SK-N-SH (cell line): Measurements from ENCODE around the gene SLC6A20. TPM values are rescaled to one million over a fixed set of nuclear protein-coding genes. Genes with fewer than 3 reads are reported as not detected.

ENCODE experiments used
- CTCF ChIA-PET: fragments of 300-600, 350-600 bp; formaldehyde crosslinking; extraction: SDS; loops from one replicate; lab custom pipeline; 2021; lab: Yijun Ruan, JAX
- POLR2A ChIA-PET: fragments of 350-600 bp; sonication (Branson Sonifier 250); formaldehyde crosslinking; extraction: SDS; loops from one replicate; lab custom pipeline; 2020; ENCODE audit warnings: antibody characterized with exemption, inconsistent platforms; lab: Yijun Ruan, JAX
- DNase-seq: peaks from one replicate; pipeline ENCODE4 v3.0.0; 2012
- H2AFZ ChIP-seq: fragments of 200-600 bp; sonication (generic); 2 replicates; pipeline ENCODE4 v1.8.1; 2016; ENCODE audit warnings: antibody characterized with exemption, mild to moderate bottlenecking, low read depth
- H3F3A ChIP-seq: fragments of 200-600 bp; sonication (generic); replicated peaks from 2 replicates; pipeline ENCODE3; 2016; ENCODE audit warnings: antibody characterized with exemption, mild to moderate bottlenecking; ENCODE audit not compliant: insufficient read depth
- H3K27ac ChIP-seq, 2 experiments: fragments of 200-500 bp in 1 of 2; fragments of 200-600 bp in 1 of 2; sonication (Bioruptor generic) in 1 of 2; sonication (generic), shearing (Covaris generic) in 1 of 2; 2 replicates each; pipeline versions ENCODE4 v1.5.1 to v1.6.1; 2014 to 2016; ENCODE audit warnings: low read depth in 2 of 2, inconsistent platforms in 1 of 2, low read length in 1 of 2, mild to moderate bottlenecking in 1 of 2, mixed read lengths in 1 of 2
- H3K27me3 ChIP-seq: fragments of 200-600 bp; sonication (generic), shearing (Covaris generic); 2 replicates; pipeline ENCODE4 v1.6.1; 2016; ENCODE audit warnings: mixed run types; ENCODE audit not compliant: insufficient read depth
- H3K36me3 ChIP-seq, 2 experiments: fragments of 200-500 bp in 1 of 2; fragments of 200-600 bp in 1 of 2; sonication (Bioruptor generic) in 1 of 2; sonication (generic) in 1 of 2; replicated peaks in 1 of 2; 2 replicates each; pipeline versions ENCODE3 to v1.5.1; 2014 to 2016; ENCODE audit warnings: low read length in 1 of 2, mild to moderate bottlenecking in 1 of 2; ENCODE audit not compliant: insufficient read depth in 2 of 2, control insufficient read depth in 1 of 2
- H3K4me1 ChIP-seq, 2 experiments: fragments of 200-500 bp in 1 of 2; fragments of 200-600 bp in 1 of 2; sonication (Bioruptor generic) in 1 of 2; sonication (generic), shearing (Covaris generic) in 1 of 2; 2 replicates each; pipeline versions ENCODE4 v1.5.1 to v1.6.1; 2014 to 2016; ENCODE audit warnings: low read depth in 1 of 2, low read length in 1 of 2, mixed run types in 1 of 2; ENCODE audit not compliant: insufficient read depth in 2 of 2, control insufficient read depth in 1 of 2
- H3K4me2 ChIP-seq: fragments of 200-600 bp; sonication (generic), shearing (Covaris generic); 2 replicates; pipeline ENCODE4 v1.6.1; 2017; ENCODE audit warnings: mixed run types
- H3K4me3 ChIP-seq, 2 experiments: fragments of 200-500 bp in 1 of 2; fragments of 200-600 bp in 1 of 2; sonication (Bioruptor generic) in 1 of 2; sonication (generic), shearing (Covaris generic) in 1 of 2; 2 replicates each; pipeline versions ENCODE4 v1.5.1 to v1.8.1; 2014 to 2016; ENCODE audit warnings: low read depth in 2 of 2, inconsistent platforms in 1 of 2, low read length in 1 of 2, mild to moderate bottlenecking in 1 of 2, mixed read lengths in 1 of 2, moderate library complexity in 1 of 2
- H3K79me2 ChIP-seq: fragments of 200-600 bp; sonication (generic); 2 replicates; pipeline ENCODE4 v1.8.1; 2017; ENCODE audit warnings: mild to moderate bottlenecking; ENCODE audit not compliant: insufficient read depth
- H3K9ac ChIP-seq: fragments of 200-600 bp; sonication (generic); 2 replicates; pipeline ENCODE4 v1.6.1; 2017; ENCODE audit warnings: mixed run types
- H3K9me2 ChIP-seq: fragments of 200-600 bp; sonication (generic); 2 replicates; pipeline ENCODE4 v1.6.1; 2017; ENCODE audit warnings: mixed run types
- H3K9me3 ChIP-seq: fragments of 200-600 bp; sonication (generic); 2 replicates; pipeline ENCODE4 v1.6.1; 2017; ENCODE audit warnings: mixed run types, mild to moderate bottlenecking, moderate library complexity
- H4K20me1 ChIP-seq: fragments of 200-600 bp; sonication (generic); 2 replicates; pipeline ENCODE4 v1.6.1; 2017; ENCODE audit warnings: mild to moderate bottlenecking, mixed run types; ENCODE audit not compliant: insufficient read depth
- CHD2 ChIP-seq: fragments of 150-350 bp; IDR thresholded peaks from 2 replicates; pipeline ENCODE4 v1.6.1; 2018; ENCODE audit warnings: low read length; ENCODE audit not compliant: partially characterized antibody
- CTCF ChIP-seq: fragments of 200-600 bp; sonication (generic); IDR thresholded peaks from 2 replicates; pipeline ENCODE4 v1.6.1; 2017; ENCODE audit warnings: antibody characterized with exemption, mild to moderate bottlenecking, moderate library complexity
- ELF1 ChIP-seq: IDR thresholded peaks from 2 replicates; pipeline ENCODE4 v1.4.0; 2012
- EP300 ChIP-seq, 2 experiments: IDR thresholded peaks; 2 replicates each; pipeline versions ENCODE4 v1.4.0 to v1.6.1; 2012; ENCODE audit warnings: borderline replicate concordance in 1 of 2, low read depth in 1 of 2, low read length in 1 of 2
- EZH2phosphoT487 ChIP-seq: fragments of 200-600 bp; sonication (generic); IDR thresholded peaks from 2 replicates; pipeline ENCODE4 v1.6.1; 2017; ENCODE audit warnings: low read depth, mixed run types, mild to moderate bottlenecking, antibody characterized with exemption, moderate library complexity, borderline replicate concordance
- FOXM1 ChIP-seq: IDR thresholded peaks from 2 replicates; pipeline ENCODE4 v1.4.0; 2012; ENCODE audit warnings: low read depth, mild to moderate bottlenecking
- IRF3 ChIP-seq: fragments of 150-350 bp; IDR thresholded peaks from 2 replicates; pipeline ENCODE4 v1.6.1; 2016; ENCODE audit warnings: mild to moderate bottlenecking, low read depth, low read length
- JUND ChIP-seq: IDR thresholded peaks from 2 replicates; pipeline ENCODE4 v1.4.0; 2012
- NRF1 ChIP-seq: IDR thresholded peaks from 2 replicates; pipeline ENCODE4 v1.6.1; 2012; ENCODE audit warnings: low read depth, mild to moderate bottlenecking, low read length
- POLR2AphosphoS5 ChIP-seq: IDR thresholded peaks from 2 replicates; pipeline ENCODE4 v1.6.1; 2012; ENCODE audit warnings: low read depth, low read length
- RAD21 ChIP-seq: IDR thresholded peaks from 2 replicates; pipeline ENCODE4 v1.6.1; 2012; ENCODE audit warnings: mild to moderate bottlenecking, low read length
- RCOR1 ChIP-seq: fragments of 150-350 bp; IDR thresholded peaks from 2 replicates; pipeline ENCODE4 v1.6.1; 2017; ENCODE audit warnings: antibody characterized with exemption, low read length
- RFX5 ChIP-seq: IDR thresholded peaks from 2 replicates; pipeline ENCODE4 v1.6.1; 2012; ENCODE audit warnings: mild to moderate bottlenecking, improper control_type of control experiment, low read length
- SIN3A ChIP-seq: IDR thresholded peaks from 2 replicates; pipeline ENCODE4 v1.6.1; 2012; ENCODE audit warnings: low read depth, mild to moderate bottlenecking, low read length, moderate library complexity, borderline replicate concordance
- TAF1 ChIP-seq: IDR thresholded peaks from 2 replicates; pipeline ENCODE4 v1.6.1; 2012; ENCODE audit warnings: low read depth, mild to moderate bottlenecking, low read length, moderate library complexity, borderline replicate concordance
- TCF12 ChIP-seq: IDR thresholded peaks from 2 replicates; pipeline ENCODE4 v1.4.0; 2012
- TEAD4 ChIP-seq: IDR thresholded peaks from 2 replicates; pipeline ENCODE4 v1.4.0; 2012; ENCODE audit warnings: mild to moderate bottlenecking, borderline replicate concordance; ENCODE audit not compliant: insufficient read depth
- USF1 ChIP-seq: IDR thresholded peaks from 2 replicates; pipeline ENCODE4 v1.4.0; 2012; ENCODE audit warnings: low read depth, borderline replicate concordance
- YY1 ChIP-seq: IDR thresholded peaks from 2 replicates; pipeline ENCODE4 v1.4.0; 2012; ENCODE audit warnings: low read depth, mild to moderate bottlenecking
- ZBTB33 ChIP-seq: IDR thresholded peaks from 2 replicates; pipeline ENCODE4 v1.4.0; 2012; ENCODE audit warnings: low read depth, borderline replicate concordance
- WGBS: methylation state at CpG from one replicate; pipeline ENCODE4 v1.1.6; 2017; ENCODE audit warnings: low lambda C conversion rate; 5-methylcytosine and 5-hydroxymethylcytosine counted together
- polyA plus RNA-seq, 3 experiments: library from polyadenylated mRNA; depleted of rRNA; stranded (reverse); fragments of >200 nt; gene quantifications; 2 replicates each; pipeline ENCODE4 v1.2.3, GENCODE V29; 2012

The SLC6A20 gene
- polyA plus RNA-seq, 1 of the 3 experiments (the other 2 are of a cell fraction) = not detected

GRCh38 chr3:45807681-45808540 lies 11.6 kb upstream of the SLC6A20 start:
- Histone ChIP-seq H3K9me3 (no peaks in the 10 kb centered on the region), H3K9me2 (no peaks in the 10 kb centered on the region), H3K4me3 (no peak overlapping the region), H3K36me3 (no peaks in the 10 kb centered on the region), H3F3A (no peaks in the 10 kb centered on the region), H3K27ac (peak overlapping the region in 1 of 2 experiments; percentile 93; a peak in 2 of 4 replicates)
- no peak for DNase-seq
- POLR2A ChIA-PET = interaction anchor here (1.5 kb wide), 1 partner anchor 11 kb away, joined by 5 read pairs; the partner anchor contains the start of gene SLC6A20
- 69% methylated on average over 10 of the region's 10 CpGs for WGBS
- TF ChIP-seq ELF1 (no peak), POLR2AphosphoS5 (no peak), SIN3A (no peak), RCOR1 (peak; percentile 60; the same call in 1 of the 2 replicates), TAF1 (no peak), EP300 (IDR thresholded peaks at IDR 0.05; ENCODE audit: borderline replicate concordance in 1 of 2, low read depth in 1 of 2, low read length in 1 of 2) (no peak)
- TF ChIP-seq, all 33 proteins: peak for 1
- peaks cover 0 to 12% of the 10 kb centered on the region in 2 experiments; a peak in 2 of 4 replicates for H3K4me1 ChIP-seq
- H3K27me3 ChIP-seq = no peaks in the 10 kb centered on the region
- H2AFZ ChIP-seq = no peak overlapping the region
- H3K4me2 ChIP-seq = no peak overlapping the region
- no peaks in the 10 kb centered on the region for H4K20me1 ChIP-seq
- CTCF ChIA-PET = interaction anchor here (0.6 to 2.1 kb wide), 5 partner anchors 19 to 291 kb away, joined by 3 to 7 read pairs (median 4); no protein-coding TSS in a partner anchor
- no peaks in the 10 kb centered on the region for H3K79me2 ChIP-seq
- H3K9ac ChIP-seq = no peak overlapping the region

- 56% methylated on average over 3 of the region's 3 CpGs for WGBS
- TF ChIP-seq RAD21 = no peak
- no peak for TF ChIP-seq IRF3
- peak in 1 of 2 experiments; percentile 72; a peak in 2 of 4 replicates for TF ChIP-seq EP300 (IDR thresholded peaks at IDR 0.05; ENCODE audit: borderline replicate concordance in 1 of 2, low read depth in 1 of 2, low read length in 1 of 2)
- TF ChIP-seq TEAD4 = no peak
- TF ChIP-seq CTCF = no peak
- no peak for TF ChIP-seq USF1
- no peak for TF ChIP-seq ZBTB33
- TF ChIP-seq RCOR1 = peak; percentile 71
- no peak for TF ChIP-seq TCF12
- no peak for TF ChIP-seq JUND
- no peak for TF ChIP-seq POLR2AphosphoS5
- no peak for TF ChIP-seq FOXM1
- no peak for TF ChIP-seq EZH2phosphoT487
- TF ChIP-seq YY1 = no peak
- TF ChIP-seq TAF1 = no peak
- TF ChIP-seq CHD2 = peak; percentile 79
- no peak for TF ChIP-seq RFX5
- no peak for TF ChIP-seq NRF1
These were observed 10.8 kb upstream of the SLC6A20 start for GRCh38 chr3:45807133-45807532.

More at GRCh38 chr3:45807133-45807532, 10.8 kb upstream of the SLC6A20 start:
- no peaks in the 10 kb centered on the region for H4K20me1 ChIP-seq
- H3K4me2 ChIP-seq = no peak overlapping the region
- peaks cover 0 to 12% of the 10 kb centered on the region in 2 experiments; a peak in 2 of 4 replicates for H3K4me1 ChIP-seq
- no peak overlapping the region for H2AFZ ChIP-seq
- H3K4me3 ChIP-seq = no peak overlapping the region
- DNase-seq = peak; percentile 78
- CTCF ChIA-PET = interaction anchor here (0.6 to 2.1 kb wide), 2 partner anchors 27 to 46 kb away, joined by 3 to 7 read pairs; no protein-coding TSS in a partner anchor
- POLR2A ChIA-PET = interaction anchor here (0.9 to 1.5 kb wide), 2 partner anchors 10 to 34 kb away, joined by 3 to 5 read pairs; partner anchors contain the start of genes LZTFL1 and SLC6A20
- no peaks in the 10 kb centered on the region for H3K36me3 ChIP-seq
- no peaks in the 10 kb centered on the region for H3K9me2 ChIP-seq
- H3K9ac ChIP-seq = no peak overlapping the region
- peak overlapping the region in 1 of 2 experiments; percentile 93; a peak in 2 of 4 replicates for H3K27ac ChIP-seq
- no peaks in the 10 kb centered on the region for H3K9me3 ChIP-seq
- H3K79me2 ChIP-seq = no peaks in the 10 kb centered on the region
- no peaks in the 10 kb centered on the region for H3F3A ChIP-seq
- H3K27me3 ChIP-seq = no peaks in the 10 kb centered on the region
